GM21737 (cell line): ENCODE data around the gene LIMK2.
"Not testable (repeated sequence)": the region's sequence is repeated elsewhere in the genome, so short reads cannot be mapped to it uniquely, and the experiment has no call there.

ENCODE experiments used
- ATAC-seq: cut with Tn5 transposase; IDR thresholded peaks from one replicate; pipeline ENCODE4 v1.9.1; 2021; ENCODE audit warnings: mild to moderate bottlenecking, moderate library complexity; ENCODE audit not compliant: unreplicated experiment

The LIMK2 gene

DNA sequence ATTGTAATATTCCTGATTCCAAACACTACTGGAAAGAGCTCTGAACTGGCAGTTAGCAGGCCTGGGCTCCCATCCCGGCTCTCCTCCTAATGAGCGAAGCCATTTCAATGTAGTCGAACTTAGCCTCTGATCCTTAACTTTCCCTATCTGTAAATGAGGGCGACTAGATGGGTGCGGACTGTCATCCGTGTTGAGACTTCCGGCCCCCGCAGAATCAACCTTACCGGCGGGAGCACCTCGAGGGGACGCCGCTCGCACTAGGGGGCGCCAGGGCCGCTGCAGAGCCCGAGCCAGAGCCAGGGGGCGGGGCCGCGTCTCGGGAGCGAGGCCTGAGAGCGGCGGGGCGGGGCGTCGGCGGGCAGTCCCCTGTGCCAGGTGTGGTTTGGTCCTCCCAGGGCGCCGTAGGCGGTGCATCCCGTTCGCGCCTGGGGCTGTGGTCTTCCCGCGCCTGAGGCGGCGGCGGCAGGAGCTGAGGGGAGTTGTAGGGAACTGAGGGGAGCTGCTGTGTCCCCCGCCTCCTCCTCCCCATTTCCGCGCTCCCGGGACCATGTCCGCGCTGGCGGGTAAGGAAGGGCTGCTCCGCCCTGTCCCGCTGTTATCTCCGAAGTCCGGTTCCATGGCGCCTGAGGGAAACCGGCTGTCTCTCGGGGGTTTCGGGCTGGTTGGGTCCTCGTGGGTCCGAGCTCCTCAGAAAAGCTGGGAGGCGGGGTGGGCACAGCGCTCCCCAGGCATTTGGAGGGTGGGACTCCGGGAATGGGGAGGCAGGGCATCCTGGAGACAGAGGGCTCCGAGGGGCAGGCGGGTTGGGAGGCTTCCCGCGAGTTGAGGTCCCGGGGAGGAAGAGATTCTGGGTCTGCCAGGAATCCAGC lies at the start of gene LIMK2:
Gene LIMK2 (plus strand): TSS at position 437 of the 869 bp plus-strand sequence. CDS start 111 bp downstream, at position 548.
- ATAC-seq: peak; percentile 91

DNA sequence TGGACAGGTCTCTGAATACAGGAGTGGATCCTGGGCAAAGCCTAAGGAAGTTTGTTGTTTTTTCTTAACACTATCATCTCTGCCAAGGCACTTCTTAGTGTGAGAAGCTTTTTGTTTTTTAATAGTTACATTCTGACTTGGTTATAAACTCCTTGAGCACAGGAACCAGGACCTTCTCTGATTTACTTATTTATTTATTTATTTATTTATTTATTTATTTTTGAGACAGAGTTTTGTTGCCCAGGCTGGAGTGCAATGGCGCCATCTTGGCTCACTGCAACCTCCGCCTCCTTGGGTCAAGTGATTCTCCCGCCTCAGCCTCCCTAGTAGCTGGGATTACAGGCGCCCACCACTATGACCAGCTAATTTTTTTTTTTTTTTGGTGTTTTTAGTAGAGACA lies 41.1 kb upstream of the LIMK2 start:
- no peak for ATAC-seq

DNA sequence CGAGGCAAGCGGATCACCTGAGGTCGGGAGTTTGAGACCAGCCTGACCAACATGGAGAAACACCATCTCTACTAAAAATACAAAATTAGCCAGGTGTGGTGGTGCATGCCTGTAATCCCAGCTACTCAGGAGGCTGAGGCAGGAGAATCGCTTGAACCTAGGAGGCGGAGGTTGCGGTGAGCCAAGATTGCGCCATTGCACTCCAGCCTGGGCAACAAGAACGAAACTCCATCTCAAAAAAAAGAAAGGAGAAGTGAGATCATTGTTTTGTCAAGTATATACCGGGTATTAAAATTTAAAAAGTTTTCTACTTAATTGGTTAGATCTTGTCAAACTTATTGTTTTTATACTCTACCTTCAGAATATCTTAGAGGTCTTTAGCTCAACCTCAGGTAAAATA lies 40.4 kb upstream of the LIMK2 start:
- ATAC-seq: not testable (repeated sequence)

DNA sequence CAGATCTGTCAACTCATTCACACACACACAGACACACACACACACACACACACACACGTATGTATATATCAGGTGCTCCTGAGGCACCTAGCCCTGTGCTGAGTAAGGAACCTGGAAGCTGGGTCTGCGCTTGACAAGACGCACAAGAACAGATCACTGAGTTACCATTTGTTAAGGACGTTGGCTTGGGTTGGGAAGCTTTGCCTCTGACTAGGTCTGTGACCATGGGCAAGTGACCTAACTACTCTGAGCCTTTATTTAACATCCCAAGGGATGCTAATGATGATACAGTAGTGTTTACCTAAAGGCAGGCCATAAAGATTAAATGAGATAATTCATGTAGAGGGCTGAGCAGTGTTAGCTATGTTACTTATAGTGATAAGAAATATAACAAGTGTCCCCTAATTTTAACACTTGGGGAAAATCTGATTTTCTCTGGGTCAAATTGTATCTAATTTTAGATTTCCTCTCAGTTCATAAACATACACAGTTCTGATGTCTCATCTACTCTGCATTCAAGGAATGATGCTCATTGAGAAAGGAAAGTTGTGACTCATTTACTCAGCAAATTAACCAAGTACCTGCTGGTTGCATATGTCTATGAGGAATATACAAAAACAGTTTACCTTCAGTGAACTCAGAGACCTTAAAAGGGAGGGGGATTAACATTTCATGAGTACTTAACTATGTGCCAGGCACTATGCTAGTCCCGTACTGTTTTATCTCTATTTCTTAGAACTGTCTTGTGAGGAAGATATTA lies 38.5 kb upstream of the LIMK2 start:
- no peak for ATAC-seq

DNA sequence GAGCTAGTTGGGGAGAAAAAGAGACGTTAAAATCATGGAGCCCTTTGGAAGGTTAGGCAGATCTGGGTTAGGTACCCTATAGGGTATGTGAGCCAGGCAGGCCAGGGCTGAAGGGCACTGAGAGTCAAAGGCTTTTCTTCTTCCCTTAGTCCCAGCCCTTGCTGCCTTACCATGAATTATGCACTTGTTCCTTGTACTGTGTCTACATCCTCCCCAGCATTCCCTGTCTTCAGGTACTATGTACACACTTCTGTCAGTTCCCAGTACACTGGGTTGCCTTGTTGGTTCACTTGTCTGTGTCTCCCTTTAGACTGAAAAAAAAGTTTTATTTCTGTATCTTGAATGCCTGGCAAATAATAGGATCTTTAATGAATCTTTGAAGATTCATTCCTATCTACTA lies 35.2 kb upstream of the LIMK2 start:
- ATAC-seq: no peak

DNA sequence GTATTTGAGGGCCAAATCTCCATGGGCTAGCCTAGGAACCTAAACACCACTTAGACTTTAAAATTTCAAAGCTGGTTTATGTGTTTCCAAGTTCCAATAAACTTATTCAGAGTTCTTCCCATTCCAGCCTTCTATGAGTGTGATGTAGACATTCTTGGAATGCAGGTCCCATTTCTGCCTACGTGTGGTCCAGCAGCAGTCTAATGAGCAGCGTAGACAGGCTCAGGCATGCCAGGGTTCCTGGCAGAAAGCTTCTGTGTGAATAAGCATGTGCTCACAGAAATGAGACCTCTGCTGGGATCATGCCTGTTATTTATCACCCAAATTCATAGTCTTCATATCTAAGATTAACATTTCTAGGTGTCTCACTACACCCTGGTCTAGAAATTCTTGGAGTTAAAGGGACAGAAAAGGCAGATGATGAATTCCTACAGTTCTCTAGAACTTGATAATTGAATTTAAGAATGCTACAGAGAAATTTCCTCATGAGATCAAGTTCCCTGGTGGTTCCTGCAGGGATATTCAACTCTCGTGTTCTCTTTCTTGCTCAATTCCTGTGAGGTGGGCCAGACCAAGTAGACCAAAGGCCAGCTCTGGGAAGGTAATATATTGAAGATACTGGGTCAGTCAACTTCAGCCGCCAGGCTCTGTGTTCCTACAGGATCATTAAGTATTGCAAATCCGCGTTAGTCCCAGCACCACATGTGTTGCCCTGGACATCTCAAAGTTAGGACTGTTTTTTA lies 34.5 kb upstream of the LIMK2 start:
- ATAC-seq: no peak

DNA sequence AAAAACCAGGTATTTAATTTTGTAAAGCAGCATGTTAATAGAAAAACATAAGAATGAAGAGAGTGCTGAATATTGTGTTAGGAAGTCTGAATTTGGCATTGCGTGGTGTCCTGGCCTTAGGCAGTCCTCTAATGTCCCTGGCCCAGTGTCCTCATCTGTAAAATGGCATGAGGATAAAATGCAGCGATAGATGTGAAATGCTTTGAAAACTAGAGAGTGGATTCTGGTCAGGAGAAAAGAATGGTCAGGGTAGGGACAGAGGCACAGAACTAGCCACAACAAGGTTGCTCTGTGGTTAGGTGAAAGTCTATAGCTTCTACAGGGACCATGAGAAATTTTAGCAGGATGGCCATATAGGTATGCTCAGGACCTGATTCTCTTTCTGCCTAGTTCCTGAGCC lies 33.2 kb upstream of the LIMK2 start:
- ATAC-seq: no peak

DNA sequence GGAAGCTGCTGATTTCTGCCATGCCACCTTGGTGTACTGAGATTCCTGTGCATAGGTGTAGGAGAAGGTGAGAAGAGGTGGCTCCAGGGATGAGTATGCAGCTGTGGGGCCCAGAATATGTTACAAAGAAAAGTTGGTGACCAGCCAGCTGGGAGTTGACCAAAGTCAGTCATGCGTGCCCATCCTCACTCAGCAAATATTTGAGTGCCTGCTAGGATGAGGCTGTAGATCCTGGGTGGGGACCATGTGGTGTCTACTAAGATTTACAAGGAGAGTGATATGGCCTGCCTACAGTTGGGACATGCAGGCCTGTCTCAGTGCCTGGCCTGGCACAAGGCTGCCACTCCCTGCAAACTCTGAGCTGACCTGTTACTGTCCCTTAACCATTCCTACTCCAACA lies 32.8 kb upstream of the LIMK2 start:
- no peak for ATAC-seq

DNA sequence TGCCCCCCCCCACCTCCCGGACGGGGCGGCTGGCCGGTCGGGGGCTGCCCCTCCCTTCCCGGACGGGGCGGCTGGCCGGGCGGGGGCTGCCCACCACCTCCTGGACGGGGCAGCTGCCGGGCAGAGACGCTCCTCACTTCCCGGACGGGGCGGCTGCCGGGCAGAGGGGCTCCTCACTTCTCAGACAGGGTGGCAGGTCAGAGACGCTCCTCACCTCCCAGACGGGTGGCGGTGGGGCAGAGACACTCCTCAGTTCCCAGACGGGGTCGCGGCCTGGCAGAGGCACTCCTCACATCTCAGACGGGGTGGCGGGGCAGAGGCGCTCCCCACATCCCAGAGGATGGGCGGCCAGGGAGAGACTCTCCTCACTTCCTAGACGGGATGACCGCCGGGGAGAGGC lies 28.1 kb upstream of the LIMK2 start:
- no peak for ATAC-seq

DNA sequence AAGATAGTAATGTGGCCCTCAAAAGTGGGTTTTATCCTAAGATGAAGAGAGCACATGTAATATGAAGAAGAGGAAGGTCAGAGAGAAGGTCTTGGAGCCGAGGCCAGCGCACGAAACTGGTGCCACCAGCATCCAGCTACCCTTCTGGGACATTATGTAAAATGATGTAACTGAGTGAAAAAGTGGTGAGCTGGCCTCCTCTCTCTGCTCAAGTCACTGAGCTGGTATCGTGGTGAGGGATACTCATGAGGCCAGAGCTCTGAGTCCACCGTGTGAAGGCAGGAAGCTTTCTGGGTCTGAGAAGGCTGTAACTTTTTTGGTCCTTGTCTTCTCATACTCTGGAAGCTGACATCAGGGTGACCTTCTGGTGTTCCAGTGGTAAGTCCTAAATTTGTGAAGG lies 27.0 kb upstream of the LIMK2 start:
- ATAC-seq: no peak

DNA sequence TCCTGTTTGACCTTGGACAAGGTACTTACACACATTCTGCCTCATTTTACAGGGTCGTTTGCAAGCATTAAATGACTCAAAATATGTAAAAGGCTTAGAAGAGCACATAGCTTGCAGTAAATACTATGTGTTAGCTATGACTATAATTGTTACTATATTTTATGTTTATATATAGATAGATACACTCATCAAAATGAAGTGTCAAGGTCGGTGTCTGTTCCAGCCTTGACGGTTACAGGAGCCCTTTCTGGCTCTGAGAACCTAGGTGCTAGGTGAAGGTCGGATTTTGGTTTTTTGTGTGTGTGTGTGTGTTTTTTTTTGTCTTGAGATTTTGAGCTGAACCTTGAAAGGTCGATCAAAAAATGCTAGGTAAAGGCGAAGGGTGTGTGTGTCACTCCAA lies 24.5 kb upstream of the LIMK2 start:
- ATAC-seq: no peak

DNA sequence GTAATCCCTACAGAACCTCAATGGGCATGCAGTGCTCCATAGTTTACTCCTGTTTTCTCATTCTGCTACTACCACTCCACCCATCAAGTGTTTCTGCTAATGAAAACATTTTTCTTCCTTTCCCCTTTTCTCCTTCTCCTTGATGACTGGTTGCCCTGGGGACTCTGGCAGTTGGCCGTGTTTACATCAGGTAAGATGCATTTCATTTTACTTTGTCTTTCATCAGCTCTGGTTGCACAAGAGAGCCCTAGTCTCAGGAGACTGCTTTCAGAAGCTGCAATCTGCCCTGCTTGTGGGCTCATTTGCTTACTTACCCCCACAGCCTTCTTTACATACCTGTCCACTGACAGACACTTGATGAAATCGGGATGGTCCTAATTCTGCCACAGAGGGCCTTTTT lies 19.6 kb upstream of the LIMK2 start:
- ATAC-seq: no peak

DNA sequence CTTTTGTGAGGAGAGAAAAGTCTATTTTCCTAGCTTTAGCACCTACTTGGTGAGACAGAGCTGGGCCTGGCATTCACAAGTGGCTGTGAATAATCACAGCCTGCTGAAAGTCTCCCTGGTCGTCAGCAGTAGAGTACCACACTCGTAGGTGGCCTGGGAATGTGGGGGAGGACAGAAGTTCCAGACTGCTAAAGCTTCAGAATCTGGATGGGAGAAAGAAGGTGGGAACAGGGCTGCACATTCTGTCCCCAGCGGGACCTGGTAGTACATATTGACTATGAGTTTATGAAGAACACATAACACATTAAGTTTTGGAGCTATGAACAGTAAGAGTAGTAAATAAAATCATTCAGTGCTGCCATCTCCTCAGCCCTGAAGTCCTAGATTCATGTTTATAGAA lies 19.0 kb upstream of the LIMK2 start:
- ATAC-seq: no peak

DNA sequence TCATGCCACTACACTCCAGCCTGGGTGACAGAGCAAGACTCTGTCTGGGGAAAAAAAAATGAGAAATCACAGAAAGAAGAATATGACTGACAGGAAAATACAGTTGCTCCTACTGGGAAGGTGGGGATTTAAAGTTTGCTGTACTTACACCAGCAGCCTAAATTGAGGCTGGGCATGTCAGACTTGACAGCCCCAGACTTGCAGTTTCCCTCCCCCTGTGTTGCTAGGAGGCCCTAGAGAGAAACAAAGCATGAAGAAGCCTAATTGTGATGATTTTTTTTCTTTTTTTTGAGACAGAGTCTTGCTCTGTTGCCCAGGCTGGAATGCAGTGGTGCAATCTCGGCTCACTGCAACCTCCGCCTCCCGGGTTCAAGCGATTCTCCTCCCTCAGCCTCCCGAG lies 17.4 kb upstream of the LIMK2 start:
- not testable (repeated sequence) for ATAC-seq

DNA sequence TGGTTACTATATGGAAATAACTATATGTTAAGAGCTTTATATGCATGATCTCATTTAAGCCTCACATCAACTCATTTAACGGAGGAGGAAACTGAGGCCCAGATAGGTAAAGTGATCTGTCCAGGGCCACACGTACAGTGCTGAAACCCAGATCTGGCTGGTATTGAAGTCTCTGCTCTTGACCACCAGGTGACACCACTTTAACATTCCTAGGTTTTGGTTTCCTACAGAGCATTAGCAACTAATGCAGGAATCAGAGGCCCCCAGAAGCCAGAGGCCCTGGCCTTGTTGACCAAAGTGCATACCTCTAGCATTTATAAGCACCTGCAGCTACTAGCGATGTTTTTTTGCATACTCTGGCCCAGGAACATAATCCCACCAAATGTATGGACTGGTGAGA lies 12.9 kb upstream of the LIMK2 start:
- no peak for ATAC-seq

DNA sequence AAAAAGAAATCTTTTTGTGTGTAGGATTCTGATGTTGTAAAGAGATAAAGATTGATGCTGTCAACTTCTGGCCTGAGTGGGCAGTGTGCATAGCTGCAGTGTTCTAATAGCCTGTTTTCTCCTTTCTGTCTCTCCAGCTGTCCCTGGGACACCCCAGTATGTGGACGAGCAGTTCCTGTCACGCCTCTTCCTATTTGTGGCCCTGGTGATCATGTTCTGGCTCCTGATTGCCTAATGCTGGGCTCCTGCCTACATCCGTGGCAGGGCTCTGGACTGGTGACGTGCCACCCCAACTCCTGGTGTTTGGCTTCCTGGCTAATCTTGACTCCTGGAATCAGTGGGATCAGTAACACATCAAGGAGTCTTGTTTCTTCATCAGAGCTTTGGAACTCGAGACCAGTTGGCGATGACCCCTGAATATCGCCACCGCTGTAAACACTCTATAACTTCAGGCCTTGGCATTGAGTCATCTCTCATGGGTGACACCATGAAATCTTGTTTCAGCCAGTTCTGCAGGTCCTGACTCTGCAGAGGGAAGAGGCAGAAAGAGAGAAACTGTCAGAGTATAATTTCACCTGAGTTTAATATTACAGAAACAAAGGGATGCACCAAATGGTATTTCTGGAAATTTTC lies 7.6 kb upstream of the LIMK2 start:
- ATAC-seq: not testable (repeated sequence)

DNA sequence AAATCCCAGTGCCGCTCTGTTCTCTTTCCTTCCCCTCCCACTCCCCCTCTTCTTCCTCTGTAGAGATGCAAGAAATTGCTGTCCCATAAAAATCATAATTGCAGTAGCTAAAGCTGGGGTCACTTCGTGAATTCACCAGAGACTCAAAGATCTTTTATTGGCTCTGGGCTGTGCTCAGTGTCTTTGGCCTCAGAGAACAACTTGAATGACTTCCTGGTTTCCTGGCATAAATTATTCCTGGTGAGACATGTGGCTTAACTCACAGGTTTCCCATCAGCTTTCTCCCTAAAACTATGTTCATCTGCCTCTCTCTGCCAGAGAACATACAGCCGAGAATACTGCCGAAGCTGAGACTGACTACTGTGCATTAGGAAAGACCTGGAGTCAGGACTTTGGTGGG lies 7.0 kb upstream of the LIMK2 start:
- ATAC-seq: not testable (repeated sequence)

DNA sequence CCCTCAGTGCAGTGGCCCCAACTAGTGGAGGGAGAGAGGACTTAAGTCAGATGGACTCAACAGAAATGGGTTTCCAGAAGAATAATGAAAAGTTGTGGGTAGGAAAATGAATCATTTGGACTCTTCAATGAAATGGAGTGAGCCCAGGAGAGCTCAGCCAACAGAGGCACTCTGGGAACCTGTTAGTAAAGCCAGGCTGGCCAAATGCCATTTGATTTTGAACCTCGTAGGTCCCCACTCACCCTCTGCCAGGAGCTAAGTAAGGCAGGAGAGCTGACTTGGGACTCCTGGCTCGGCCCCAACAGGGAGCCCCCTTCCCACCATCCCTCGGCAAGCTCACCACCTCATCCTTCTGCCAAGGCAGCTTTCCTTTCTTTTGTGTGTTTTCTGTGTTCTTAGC lies 5.6 kb upstream of the LIMK2 start:
- ATAC-seq: not testable (repeated sequence)

DNA sequence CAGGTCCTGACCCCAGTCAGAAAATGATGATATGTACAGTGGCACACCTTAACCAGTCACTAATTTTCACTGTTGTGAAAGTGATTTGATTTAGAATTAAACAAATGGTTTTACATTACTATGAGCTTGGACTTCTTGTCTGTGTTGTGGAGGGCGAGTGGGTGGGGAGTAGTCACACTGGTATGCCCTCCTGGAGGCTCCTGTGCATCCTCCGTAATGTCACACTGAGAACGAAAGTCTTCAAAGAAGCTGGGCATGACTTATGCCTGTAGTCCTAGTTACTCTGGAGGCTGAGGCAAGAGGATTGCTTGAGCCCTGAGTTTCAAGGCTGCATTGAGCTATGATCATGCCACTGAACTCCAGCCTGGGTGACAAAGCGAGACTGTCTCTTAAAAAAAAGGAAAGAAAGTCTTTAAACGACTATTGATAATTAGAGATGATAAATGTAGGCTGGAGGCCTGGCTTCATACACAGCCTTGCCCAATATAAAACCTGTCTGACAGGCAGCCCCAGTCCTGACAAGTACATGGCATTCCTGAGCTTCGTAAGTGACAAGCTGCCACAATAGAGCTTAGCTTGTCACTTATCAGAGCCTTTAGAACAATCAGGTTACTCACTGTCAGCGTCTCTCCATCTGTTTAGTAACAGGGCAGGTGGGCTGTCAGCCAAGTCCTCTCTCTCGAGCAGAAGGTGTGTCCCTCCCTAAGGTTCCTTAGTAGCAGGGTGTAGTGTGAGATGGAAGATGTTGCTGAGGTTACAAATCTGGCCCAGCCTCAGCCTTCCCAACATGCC lies 5.0 kb upstream of the LIMK2 start:
- ATAC-seq: no peak
